H4 (cell line): ENCODE results near the gene MCAM. TPM values are rescaled to one million over a fixed set of nuclear protein-coding genes. Genes with fewer than 3 reads are reported as not detected.
A peak's percentile ranks its signal among the peaks of the same experiment; 100 is the strongest.

Source experiments
- DNase-seq: peaks from one replicate; pipeline ENCODE4 v3.0.0-alpha.2; 2015; ENCODE audit warnings: low spot score
- total RNA-seq: library from RNA; depleted of rRNA; stranded (reverse); fragments of >200 nt; shearing (Covaris generic); gene quantifications from 2 replicates; pipeline ENCODE4 v1.2.3, GENCODE V29; 2014

The MCAM gene
- total RNA-seq, 1 experiment from 2014 or later, result 66.0 TPM

DNA sequence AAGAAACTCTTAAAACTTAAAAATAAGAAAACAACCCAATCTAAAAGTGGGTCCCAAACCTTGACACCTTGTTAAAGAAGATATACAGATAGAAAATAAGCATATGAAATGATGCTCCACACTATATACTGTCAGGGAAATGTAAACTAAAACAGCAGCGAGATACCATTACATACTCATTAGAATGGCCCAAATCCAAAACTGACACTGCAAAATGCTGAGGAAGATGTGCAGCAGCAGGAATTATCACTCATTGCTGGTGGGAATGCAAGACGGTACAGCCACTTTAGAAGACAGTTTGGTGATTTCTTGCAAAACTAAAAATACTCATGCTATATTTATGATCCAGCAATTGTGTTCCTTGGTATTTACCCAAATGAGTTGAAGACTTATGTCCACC, 12.4 kb upstream of the MCAM start:
- DNase-seq, result no peak

GRCh38 chr11:119324189-119324588, 7.3 kb upstream of the MCAM start:
- DNase-seq, result no peak

DNA sequence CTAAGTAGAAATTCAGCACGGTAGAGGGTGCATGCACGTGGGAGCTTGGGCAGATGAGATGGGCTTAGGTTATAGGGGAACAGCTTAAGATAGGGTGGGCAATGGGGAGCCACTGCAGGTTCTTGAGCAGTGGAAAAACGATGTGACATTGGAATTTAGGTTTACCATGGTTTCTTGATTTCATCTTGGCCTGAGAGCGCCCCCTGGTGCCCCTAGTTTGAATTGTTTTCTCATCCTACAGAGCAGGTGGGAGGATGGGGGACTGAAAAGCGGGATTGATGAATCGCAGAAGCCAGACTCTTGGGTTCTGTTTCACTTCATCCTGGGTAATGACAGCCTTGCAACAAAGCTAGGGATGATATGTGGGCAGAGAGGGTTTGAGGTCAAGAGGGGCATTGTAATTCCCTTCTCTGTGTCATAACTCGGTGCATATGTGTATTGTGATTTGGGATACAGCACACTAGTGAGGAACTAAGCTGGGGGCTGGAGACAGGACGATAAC, 6.7 kb upstream of the MCAM start:
- peak; percentile 52 for DNase-seq

DNA sequence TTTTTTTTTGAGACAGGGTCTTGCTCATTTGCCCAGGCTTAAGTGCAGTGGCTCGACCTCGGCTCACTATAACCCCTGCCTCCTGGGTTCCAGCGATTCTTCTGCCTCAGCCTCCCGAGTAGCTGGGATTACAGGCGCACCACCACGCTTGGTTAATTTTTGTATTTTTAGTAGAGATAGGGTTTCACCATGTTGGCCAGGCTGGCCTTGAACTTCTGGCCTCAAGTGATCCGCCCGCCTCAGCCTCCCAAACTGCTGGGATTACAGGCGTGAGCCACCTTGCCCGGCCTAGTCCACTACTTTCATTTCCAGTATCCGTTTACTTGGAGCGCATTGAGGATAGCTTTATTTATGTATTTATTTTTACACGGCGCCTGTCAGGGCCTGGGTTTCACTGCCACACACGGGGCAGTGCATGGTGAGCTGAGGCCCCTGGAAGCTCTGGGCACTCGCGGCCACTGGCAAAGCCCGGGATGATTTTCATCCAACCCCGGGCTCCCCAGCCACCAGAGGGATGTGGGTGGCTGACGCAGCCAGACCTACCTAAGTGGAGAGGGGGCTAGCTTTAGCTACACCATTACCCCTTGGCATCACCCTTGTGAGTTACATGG, 6.1 kb upstream of the MCAM start:
- DNase-seq, result no peak

DNA sequence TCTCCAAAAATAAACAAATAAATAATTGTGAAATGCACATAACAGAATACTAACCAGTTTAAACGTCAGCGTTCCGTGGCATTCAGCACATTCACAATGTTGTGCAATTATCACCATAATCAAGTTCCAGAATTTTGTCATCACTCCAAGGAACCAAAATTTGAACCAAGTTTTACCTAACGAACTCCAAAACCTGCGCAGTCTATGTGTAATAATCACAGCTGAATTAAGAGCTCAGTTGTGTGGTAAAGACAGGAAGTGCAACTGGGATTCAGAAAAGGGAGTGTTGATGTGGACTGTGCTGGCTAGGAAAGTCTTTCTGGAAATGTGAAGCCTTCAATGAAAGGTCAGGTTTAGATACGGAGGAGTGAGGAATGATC, 5.4 kb upstream of the MCAM start:
- no peak for DNase-seq

GRCh38 chr11:119320776-119321524, 4.0 kb upstream of the MCAM start:
- no peak for DNase-seq

DNA sequence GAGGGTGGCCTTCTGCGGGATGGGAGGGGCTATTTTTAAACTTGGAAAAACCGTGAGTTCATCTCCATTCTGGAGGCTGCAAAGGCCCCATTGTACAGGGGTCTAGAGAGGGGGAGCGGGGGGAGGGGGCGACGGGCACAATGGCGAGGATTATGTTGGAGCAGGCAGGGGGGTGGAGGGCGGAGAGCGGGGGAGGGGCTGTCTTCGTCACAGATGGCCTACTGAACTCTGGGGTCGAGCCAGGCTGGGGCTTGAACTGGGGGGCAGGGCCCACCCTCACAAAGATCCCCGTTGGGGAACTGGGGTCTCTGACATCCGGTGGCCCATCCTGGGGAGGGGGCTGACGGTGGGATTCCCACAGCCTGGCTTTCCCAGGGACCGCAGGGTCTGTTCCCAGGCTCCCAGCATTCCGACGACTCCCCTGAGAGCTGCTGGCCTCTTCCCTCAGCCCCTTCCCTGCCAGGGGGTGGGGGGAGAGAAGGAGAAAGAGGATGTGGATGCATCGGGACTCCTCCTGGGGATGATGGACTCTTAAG, 3.4 kb upstream of the MCAM start:
- no peak for DNase-seq

DNA sequence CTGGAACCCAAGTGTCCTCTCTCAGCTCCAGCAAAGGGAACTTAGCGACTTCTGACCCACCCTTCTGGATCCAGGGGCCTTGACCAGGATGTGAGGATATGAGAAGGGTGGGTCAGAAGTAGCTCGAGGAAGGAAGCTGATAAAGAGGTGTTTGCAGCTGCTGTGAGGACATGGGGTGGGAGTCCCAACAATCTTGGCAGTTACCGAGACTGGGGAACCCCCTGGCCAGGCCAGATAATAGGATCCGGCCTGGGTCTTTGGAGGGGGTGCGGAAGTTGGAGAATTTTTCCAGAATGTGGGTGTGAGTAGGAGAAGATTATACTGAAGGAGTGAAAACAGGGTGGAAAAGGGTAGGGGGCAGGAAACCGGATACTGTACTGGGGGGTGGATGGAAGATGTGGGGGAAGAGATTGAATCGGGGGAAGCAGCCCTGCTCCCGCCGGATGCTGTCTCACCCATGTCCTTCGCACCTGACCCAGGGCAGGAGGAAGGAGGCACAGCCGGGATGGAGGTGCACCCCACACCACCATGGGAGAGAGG, 2.8 kb upstream of the MCAM start:
- DNase-seq, result no peak

- no peak for DNase-seq
These were observed 2.3 kb upstream of the MCAM start for GRCh38 chr11:119319136-119319699.

GRCh38 chr11:119318240-119319135, 1.6 kb upstream of the MCAM start:
- DNase-seq, result peak; percentile 69

DNA sequence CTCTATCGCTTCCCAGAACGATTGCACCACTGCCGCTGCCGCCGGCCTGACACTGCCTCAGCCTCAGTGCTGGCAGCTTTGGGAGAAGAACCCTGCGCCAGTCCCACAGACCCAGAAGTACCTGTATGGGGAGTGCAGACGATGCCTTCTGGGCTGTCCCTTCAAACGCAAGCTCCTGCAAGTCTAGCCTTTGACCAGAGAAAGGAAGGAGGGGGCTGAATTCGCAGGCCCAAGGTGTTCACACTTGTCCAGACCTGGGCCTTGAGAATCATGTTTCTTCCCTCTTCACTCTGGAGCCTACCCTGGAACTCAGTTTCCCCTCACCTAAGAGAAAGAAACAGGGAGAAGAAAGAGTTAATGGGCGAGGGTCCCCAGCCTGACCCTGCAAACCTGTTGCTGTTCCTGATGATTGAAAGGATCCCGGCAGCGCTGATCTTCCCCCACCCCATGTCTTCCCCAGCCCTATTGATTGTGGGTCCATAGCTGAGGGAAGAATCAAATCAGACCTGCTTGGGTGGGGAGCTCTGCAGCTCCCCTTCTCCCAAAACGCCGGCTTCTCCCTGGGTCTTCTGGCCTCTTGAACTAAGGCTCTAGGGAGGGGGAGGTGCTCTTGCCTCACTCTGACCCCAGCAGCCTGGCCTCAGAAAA, 786 bp upstream of the MCAM start:
- no peak for DNase-seq

DNA sequence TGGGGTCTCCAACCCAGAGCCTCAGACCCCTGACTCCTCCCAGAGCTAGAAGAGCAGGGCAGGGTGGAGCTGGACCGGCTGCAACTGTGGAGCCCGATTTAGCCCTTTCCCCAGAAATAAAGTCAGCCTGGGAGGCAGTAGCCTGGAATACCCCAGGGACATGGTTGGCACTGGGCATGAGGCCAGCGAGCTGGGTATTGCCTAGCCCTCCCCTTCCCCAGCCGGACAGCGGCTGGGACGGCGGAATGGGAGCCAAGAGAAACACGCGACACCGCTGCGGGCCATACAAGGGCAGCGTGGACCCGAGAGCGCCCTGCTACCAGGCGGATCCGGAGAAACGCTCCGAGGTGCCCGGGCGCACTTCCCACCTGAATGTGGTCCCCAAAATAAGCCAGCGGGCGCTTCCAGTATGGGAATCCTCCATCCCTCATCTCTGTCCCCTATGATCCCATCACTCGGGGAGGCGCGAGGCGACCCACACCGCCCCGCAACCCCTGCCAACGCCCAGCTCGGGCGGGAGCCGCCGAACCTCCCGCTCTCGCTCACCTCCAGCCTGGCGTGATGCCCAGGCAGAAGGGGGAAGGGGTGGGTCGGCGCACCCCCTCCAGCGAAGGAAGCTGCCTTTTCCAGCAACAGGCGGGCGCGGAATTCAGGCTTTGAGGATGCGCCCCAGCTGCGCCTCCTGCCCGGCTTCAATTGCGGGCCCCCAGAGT, 758 bp downstream of the MCAM start:
- peak; percentile 62 for DNase-seq

DNA sequence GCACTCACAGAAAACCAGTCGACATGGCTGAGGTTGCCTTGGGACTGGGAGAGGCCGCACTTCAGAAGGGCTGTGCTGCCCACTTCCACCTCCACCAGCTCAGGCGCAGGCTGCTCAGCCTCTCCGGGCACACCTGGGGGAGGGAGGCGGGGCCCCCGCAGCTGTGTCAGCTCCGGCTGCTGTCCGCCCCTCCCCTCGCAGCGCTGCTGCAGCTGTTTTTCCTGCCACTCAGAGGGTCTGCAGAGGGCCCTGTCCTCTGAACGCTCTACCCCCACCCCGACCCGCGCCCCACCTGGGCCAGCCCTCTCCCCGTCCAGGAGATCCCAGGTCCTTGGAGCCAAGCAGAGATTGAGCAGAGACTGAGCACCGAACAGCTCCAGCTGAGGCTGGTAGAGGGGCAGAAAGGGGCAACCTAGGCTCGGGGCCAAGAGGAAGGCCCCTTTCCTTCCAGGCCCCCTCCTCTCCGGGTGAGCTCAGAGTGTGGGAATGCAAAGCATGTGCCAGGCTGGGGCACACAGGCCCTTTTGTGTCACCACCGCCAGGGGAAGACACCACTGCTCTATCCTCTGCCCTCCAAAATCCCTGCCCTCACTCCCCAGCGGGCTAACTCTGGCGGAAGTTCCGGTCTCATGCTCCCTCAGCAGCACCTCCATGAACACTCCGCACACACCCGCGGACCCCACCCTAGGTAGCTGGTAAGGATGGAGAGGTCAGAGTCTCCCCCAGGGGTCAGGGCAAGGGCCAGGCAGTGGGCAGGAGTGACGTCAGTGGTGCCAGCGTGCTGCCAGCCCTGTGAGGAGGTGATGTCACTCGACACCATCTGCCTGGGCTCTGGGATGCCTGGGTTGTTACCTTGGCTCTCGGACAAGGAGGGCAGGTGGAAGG, 1.6 kb downstream of the MCAM start:
- DNase-seq, result peak; percentile 44

- no peak for DNase-seq
These were observed 2.2 kb downstream of the MCAM start for GRCh38 chr11:119314726-119315125.

DNA sequence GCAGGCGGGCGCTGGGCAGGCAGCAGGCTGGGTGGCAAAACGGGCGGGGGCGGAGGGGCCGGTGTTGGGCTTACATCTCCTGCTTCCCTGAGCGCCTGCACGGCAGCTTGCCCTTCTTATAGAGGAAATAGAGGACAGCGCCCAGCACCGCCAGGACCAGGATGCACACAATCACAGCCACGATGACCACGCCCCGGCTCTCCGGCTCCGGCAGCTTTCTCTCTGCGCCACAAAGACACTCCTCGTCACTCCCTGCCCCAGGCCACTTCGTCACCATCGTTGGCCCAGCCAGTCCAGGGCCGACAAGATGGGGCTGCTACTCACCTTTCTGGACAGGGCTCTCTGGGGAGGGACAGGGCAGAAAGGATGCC, 6.3 kb downstream of the MCAM start:
- no peak for DNase-seq

DNA sequence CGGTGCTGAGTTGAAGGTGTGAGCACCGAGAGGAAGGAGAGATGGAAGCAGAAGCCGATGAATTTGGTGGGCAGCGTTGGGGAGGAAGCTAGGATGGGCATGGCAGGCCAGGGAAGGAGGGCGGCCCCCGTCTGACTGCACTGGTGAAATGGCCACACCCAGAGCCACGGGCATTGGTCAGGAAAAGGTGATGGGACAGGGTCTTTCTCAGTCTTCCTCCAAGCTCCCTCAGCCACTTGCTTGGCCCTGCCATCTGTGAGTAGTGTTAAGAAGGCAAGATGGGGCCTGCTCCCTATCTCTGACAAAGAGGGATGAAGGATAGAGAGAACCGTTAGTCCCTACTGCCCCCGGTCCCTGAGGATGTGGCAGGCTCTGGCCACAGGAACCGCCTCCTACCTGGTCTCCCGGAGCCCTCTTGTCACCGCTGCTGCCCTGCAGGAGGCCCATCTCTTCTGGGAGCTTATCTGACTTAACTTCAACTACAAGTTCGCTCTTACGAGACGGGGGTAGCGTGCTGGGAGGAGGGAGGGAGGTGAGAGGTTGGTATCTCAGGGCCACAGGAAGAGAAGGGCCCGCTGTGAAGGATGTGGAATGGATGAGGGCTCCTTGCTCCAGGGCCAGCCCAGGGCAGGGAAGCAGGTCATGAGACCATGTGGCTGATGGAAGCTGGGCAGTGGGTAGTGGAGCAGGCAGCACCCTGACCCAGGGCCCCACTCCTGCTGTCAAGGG, 6.8 kb downstream of the MCAM start:
- DNase-seq, result no peak

DNA sequence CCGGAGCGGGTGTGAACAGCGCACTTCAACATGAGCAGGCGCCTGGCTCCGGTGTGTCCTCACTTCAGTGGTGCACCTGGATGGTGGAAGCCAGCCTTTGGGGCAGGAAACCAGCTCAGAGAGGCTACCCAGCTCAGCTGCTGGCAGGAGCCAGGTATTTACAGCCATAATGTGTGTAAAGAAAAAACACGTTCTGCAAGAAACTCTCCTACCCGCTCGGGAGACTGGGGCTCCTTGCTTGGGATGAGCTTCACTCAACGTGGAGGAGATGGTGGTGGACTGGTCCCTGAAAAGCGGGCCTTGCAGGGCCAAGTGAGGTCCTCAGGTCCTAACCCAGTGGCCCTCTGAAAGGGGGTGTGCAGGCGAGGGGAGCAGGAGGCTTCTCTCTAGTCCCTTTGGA, 7.5 kb downstream of the MCAM start:
- no peak for DNase-seq

GRCh38 chr11:119307974-119308373, 9.0 kb downstream of the MCAM start:
- DNase-seq, result no peak

DNA sequence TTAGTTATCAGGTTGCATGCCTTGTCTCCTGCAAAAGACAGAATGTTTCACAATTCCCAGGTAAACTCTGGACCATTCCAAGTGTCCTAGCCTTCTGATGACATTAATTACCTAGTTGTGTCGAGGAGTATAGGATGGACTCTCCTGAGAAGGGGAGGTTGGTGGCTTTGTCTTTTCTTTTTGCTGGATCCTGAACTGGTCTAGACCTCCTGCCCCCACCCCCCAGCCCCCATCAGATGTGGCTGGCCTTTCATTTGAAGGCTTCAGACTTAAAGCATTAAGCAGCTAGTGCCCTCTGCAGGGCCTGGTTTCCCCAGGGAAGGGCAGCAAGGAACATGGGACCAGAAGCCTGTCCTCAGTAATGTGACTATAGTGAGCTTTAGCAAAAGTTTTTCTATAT, 9.7 kb downstream of the MCAM start:
- no peak for DNase-seq
